Prostate gland (tissue), 2 donors: ENCODE results near the gene SERINC4. TPM values are rescaled to one million over a fixed set of nuclear protein-coding genes. Genes with fewer than 3 reads are reported as not detected.
"Not testable (repeated sequence)": the region's sequence is repeated elsewhere in the genome, so short reads cannot be mapped to it uniquely, and the experiment has no call there.

Experiments used
- DNase-seq: peaks from one replicate; pipeline ENCODE4 v3.0.0-alpha.2; 2019; ENCODE audit warnings: low spot score
- H3K27ac ChIP-seq, 2 donors: fragments of 200-600 bp; sonication (generic); 2 replicates each; pipeline ENCODE4 v1.5.1; 2017 to 2019
- H3K27me3 ChIP-seq: fragments of 200-600 bp; sonication (generic); replicated peaks from 2 replicates; pipeline ENCODE4 v1.5.1; 2019; ENCODE audit not compliant: insufficient read depth
- H3K36me3 ChIP-seq, 2 donors: fragments of 200-600 bp; sonication (generic); 1 replicate in 1 of 2; 2 replicates in 1 of 2; pipeline versions ENCODE4 v1.5.1 to v1.8.1; 2017 to 2019
- H3K4me1 ChIP-seq: fragments of 200-600 bp; sonication (generic); replicated peaks from 2 replicates; pipeline ENCODE4 v1.5.1; 2019
- H3K4me3 ChIP-seq, 2 donors: fragments of 200-600 bp; sonication (generic); 2 replicates each; pipeline ENCODE4 v1.5.1; 2017 to 2019
- H3K9me3 ChIP-seq: fragments of 200-600 bp; sonication (generic); 2 replicates; pipeline ENCODE4 v1.5.1; 2017
- POLR2A ChIP-seq: fragments of 450-650 bp; IDR thresholded peaks from one replicate; pipeline ENCODE4 v1.6.1; 2016; ENCODE audit warnings: antibody characterized with exemption, mild to moderate bottlenecking
- POLR2AphosphoS5 ChIP-seq: sonication (generic); formaldehyde crosslinking; IDR thresholded peaks from one replicate; pipeline ENCODE4 v1.6.1; 2017; ENCODE audit warnings: antibody characterized with exemption
- WGBS: methylation state at CpG from one replicate; pipeline ENCODE4 v1.1.5; 2018; 5-methylcytosine and 5-hydroxymethylcytosine counted together
- intact Hi-C: fragments of 100-400 bp; cut with DNase I; formaldehyde crosslinking; loops from one replicate; pipeline ENCODE4 v1.14.2; 2022
- total RNA-seq, 2 donors: library from RNA; depleted of rRNA; stranded (reverse); fragments of >200 nt; gene quantifications; one replicate each; pipeline ENCODE4 v1.1.0, GENCODE V29; 2016
- TF ChIP-seq, protein P1 (sequence below), 4 experiments: fragments of 200-600 bp in 2 of 4; fragments of 450-650 bp in 2 of 4; sonication (generic) in 2 of 4; IDR thresholded peaks; 1 replicate in 3 of 4; 2 replicates in 1 of 4; pipeline ENCODE4 v1.5.1; 2016 to 2019; ENCODE audit warnings: antibody characterized with exemption in 4 of 4, mild to moderate bottlenecking in 2 of 4, moderate library complexity in 2 of 4

Gene SERINC4
- total RNA-seq, 2 donors from 2014 or later, result 3.9 TPM; not detected in 1

DNA sequence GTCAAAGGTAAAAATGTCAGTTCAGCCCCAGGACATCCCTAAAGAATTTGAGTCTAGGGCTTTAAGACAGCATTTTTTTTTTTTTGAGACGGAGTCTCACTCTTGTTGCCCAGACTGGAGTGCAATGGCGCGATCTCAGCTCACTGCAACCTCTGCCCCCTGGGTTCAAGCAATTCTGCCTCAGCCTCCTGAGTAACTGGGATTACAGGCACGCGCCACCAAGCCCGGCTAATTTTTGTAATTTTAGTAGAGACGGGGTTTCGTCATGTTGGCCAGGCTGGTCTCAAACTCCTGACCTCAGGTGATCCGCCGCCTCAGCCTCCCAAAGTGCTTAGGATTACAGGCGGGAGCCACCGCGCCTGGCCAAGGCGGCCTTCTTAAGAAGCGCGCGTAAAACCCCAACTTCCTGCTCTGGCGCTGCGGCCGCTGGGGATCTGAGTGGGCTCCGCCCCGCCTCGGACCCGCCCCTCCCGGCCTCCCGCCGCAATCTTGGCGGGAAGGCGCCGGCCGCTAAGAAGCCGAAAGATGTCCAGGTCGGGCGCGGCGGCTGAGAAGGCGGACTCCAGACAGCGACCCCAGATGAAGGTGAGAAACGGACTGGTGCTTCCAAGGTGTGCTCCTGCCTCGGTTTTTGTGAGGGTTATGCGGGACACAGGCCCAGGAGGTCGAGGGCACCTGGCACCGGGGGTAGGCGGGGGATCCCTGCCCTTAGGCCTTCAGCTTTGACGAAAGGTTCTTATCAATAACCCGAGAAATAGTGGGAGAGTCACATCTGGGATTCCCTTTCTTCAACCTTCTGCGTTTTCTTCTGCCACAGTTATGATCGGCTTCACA lies 26.7 kb upstream of the SERINC4 start, which contains the start of gene WDR76:
Gene WDR76, plus strand, starts transcription at position 495 of the 834 bp plus-strand sequence. Its CDS starts 31 bp downstream, at position 526.
- WGBS, result 4% methylated on average over 48 of the region's 48 CpGs
- Histone ChIP-seq H3K27ac (peak within 1 kb of the TSS; percentile 74 to 77), H3K4me1 (peaks cover 7% of the 10 kb centered on the region), H3K36me3 (no peaks in the 10 kb centered on the region), H3K27me3 (no peaks in the 10 kb centered on the region), H3K4me3 (peak within 1 kb of the TSS; percentile 31 to 43), H3K9me3 (no peaks in the 10 kb centered on the region)
- DNase-seq, result peak; percentile 81
- intact Hi-C loops, result no loop called here
- TF ChIP-seq POLR2A (no peak), POLR2AphosphoS5 (peak; percentile 80)

DNA sequence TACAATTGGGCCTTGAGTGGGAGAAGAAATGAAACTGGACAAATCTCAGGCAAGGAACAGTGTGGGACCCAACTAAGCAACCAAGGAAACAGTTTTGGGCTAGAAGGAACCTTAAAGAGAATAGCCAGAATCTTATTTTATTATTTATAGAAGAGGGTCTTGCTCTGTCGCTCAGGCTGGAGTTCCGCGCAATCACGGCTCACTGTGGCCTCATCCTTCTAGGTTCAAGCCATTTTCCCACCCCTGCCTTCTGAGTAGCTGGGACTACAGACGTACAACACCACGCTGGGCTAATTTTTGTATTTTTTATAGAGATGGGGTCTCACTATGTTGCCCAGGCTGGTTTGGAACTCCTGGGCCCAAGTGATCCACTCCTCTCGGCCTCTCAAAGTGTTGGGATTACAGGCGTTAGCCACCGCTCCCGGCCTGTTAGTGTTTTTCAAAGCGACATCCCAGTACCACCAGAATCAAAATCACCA lies 26.0 kb upstream of the SERINC4 start:
- Histone ChIP-seq H3K4me1 (peaks cover 7% of the 10 kb centered on the region), H3K9me3 (no peaks in the 10 kb centered on the region), H3K4me3 (peak overlapping the region; percentile 31 to 43), H3K36me3 (no peaks in the 10 kb centered on the region), H3K27ac (peak overlapping the region; percentile 74 to 77), H3K27me3 (no peaks in the 10 kb centered on the region)
- intact Hi-C loops, result no loop called here
- WGBS, result 97% methylated on average over 11 of the region's 11 CpGs
- TF ChIP-seq, protein P1, sequence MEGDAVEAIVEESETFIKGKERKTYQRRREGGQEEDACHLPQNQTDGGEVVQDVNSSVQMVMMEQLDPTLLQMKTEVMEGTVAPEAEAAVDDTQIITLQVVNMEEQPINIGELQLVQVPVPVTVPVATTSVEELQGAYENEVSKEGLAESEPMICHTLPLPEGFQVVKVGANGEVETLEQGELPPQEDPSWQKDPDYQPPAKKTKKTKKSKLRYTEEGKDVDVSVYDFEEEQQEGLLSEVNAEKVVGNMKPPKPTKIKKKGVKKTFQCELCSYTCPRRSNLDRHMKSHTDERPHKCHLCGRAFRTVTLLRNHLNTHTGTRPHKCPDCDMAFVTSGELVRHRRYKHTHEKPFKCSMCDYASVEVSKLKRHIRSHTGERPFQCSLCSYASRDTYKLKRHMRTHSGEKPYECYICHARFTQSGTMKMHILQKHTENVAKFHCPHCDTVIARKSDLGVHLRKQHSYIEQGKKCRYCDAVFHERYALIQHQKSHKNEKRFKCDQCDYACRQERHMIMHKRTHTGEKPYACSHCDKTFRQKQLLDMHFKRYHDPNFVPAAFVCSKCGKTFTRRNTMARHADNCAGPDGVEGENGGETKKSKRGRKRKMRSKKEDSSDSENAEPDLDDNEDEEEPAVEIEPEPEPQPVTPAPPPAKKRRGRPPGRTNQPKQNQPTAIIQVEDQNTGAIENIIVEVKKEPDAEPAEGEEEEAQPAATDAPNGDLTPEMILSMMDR (IDR thresholded peaks at IDR 0.05), result no peak
- TF ChIP-seq POLR2A (no peak), POLR2AphosphoS5 (no peak)
- DNase-seq, result no peak

DNA sequence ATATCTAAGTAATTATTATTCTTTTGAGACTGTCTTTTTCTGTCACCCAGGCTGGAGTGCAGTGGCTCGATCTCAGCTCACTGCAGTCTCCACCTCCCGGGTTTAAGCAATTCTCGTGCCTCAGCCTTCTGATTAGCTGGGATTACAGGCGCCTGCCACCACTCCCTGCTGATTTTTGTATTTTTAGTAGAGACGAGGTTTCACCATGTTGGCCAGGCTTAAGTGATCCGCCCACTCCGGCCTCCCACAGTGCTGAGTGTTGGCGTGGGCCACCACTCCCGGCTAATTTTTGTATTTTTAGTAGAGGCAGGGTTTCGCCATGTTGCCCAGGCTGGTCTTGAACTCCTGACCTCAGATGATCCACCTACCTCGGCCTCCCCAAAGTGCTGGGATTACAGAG lies 25.3 kb upstream of the SERINC4 start:
- H3K4me1 ChIP-seq, H3K36me3 ChIP-seq, DNase-seq, H3K9me3 ChIP-seq, H3K27me3 ChIP-seq, intact Hi-C loops, H3K4me3 ChIP-seq, H3K27ac ChIP-seq: not testable (repeated sequence)
- WGBS, result 94% methylated on average over 11 of the region's 11 CpGs

DNA sequence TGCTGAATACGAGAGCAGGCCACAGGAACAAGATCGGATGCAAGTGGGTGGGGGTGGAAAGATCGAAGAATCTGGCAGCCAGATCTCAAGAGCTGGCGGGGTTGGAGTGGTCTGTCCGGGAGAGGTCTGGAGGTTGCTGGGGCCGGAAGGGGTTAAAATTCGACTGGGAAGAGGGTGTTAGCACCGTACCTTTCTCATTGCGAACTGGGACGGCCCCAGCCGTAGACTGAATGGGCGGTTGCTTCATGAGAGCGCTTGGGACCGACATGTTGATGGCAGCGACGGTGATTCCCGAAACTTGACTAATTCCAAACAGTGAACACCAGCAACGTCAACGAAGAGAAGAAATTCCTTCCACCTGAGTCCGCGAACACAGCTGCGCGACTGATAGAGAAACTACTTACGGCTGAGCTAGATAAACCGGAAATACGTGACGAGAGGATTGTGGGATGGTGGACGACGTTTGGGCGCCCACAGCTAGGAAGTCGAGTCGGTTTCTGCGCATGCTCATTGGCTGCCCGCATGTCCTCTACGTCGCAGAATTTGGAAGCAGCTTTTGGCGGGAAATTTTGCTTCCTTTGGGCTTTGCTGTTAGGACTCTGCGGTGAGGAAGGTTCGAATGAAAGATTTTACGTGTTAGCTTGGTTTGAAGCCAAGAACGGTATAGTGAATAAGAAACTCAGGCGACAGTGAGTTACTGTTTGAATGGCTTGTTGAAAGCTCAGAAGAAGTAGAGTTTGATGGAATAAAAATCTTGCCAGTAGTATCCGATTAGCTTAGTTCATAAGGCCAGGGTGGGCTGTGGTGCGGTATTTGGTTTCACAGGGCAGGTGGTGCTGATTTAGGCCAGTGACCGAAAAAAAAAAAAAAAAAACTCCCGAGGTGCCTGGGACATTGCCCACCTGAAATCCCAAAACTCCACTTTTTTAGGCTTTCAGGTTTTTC lies 24.6 kb upstream of the SERINC4 start, which contains the start of gene MFAP1:
Gene MFAP1, minus strand, starts transcription at position 389 of the 945 bp plus-strand sequence. Its CDS starts 121 bp downstream, at position 268.
- Histone ChIP-seq H3K4me3 (peak within 1 kb of the TSS; percentile 75 to 76), H3K27ac (peak within 1 kb of the TSS; percentile 90 to 91), H3K4me1 (peaks cover 7% of the 10 kb centered on the region), H3K36me3 (no peaks in the 10 kb centered on the region), H3K9me3 (no peaks in the 10 kb centered on the region), H3K27me3 (no peaks in the 10 kb centered on the region)
- intact Hi-C loops, result no loop called here
- TF ChIP-seq, protein P1 (IDR thresholded peaks at IDR 0.05), result peak in 1 of 4 experiments; percentile 17
- peak; percentile 80 for TF ChIP-seq POLR2A
- TF ChIP-seq POLR2AphosphoS5, result peak; percentile 100
- 7% methylated on average over 46 of the region's 46 CpGs for WGBS
- DNase-seq, result peak; percentile 98

DNA sequence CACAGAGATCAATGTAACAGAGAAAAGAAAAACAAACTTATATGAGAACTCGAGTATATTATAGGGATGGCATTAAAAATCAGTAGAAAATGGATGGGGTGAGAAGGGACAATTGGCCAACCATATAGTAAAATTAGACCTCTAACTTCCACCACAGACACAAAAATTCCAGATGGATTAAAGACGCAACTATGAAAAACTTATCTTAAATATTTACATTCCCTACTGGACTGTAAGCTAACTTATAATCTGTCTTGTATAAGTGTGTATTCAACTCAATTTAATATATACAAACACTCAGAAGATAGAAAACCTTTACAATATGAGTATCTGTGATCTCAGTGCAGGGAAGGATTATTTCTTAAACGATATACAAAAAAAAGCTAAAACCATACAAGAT lies 21.5 kb upstream of the SERINC4 start:
- Histone ChIP-seq H3K36me3 (no peaks in the 10 kb centered on the region), H3K27ac (no peak overlapping the region), H3K9me3 (no peaks in the 10 kb centered on the region), H3K27me3 (no peaks in the 10 kb centered on the region), H3K4me3 (no peak overlapping the region), H3K4me1 (peaks cover 7% of the 10 kb centered on the region)
- no peak for DNase-seq
- TF ChIP-seq POLR2AphosphoS5, result no peak
- TF ChIP-seq POLR2A, result no peak
- TF ChIP-seq, protein P1 (IDR thresholded peaks at IDR 0.05), result no peak
- intact Hi-C loops, result no loop called here
- WGBS, result 63% methylated on average over 3 of the region's 3 CpGs

DNA sequence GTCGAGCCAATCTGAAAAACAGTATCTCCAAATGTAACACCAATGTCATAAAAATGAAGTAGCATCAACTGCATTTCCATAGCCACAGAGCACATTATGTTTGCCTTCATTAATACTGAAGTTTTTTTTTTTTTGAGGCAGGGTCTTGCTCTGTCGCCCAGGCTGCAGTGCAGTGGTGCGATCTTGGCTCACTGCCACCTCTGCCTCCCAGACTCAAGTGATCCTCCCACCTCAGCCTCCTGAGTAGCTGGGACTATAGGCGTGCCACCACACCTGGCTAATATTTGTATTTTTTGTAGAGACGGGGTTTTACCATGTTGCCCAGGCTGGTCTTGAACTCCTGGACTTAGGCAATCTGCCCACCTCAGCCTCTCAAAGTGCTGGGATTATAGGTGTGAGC lies 15.0 kb upstream of the SERINC4 start:
- H3K27ac ChIP-seq, H3K4me1 ChIP-seq, H3K27me3 ChIP-seq, H3K4me3 ChIP-seq, intact Hi-C loops, H3K9me3 ChIP-seq, DNase-seq: not testable (repeated sequence)
- H3K36me3 ChIP-seq, result peaks cover 4 to 16% of the 10 kb centered on the region in 2 donors
- WGBS, result 97% methylated on average over 5 of the region's 5 CpGs
